HepG2 (cell line): ENCODE data around the gene ARHGAP29. TPM values are rescaled to one million over a fixed set of nuclear protein-coding genes. Genes with fewer than 3 reads are reported as not detected.

Experiments
- ATAC-seq: fragments of 200-7000 bp; cut with Tn5 transposase; 3 replicates; pipeline ENCODE4 v1.9.1; 2020; ENCODE audit warnings: mild to moderate bottlenecking, moderate library complexity
- BruUV-seq: library from RNA; stranded (reverse); fragments of 400-500 nt; replicated peaks from 2 replicates; lab custom pipeline; 2021; lab: Mats Ljungman, UMichigan
- CTCF ChIA-PET: fragments of 300-600 bp; formaldehyde crosslinking; extraction: SDS; loops from one replicate; lab custom pipeline; 2021; ENCODE audit warnings: low total read pairs, inconsistent platforms, low intra/inter-chr PET ratio; lab: Yijun Ruan, JAX
- POLR2A ChIA-PET: fragments of 350-600 bp; sonication (Branson Sonifier 250); formaldehyde crosslinking; loops from one replicate; lab custom pipeline; 2020; ENCODE audit warnings: antibody characterized with exemption, inconsistent platforms; lab: Yijun Ruan, JAX
- DNase-seq: peaks from one replicate; pipeline ENCODE4 v3.0.0-alpha.2; 2015; ENCODE audit warnings: low spot score
- FAIRE-seq: peaks from 3 replicates; lab custom pipeline; 2011; peaks lifted over from hg19 to GRCh38; lab: Jason Lieb, UNC
- H2AFZ ChIP-seq: one replicate; pipeline ENCODE4 v1.6.1; 2011; ENCODE audit warnings: low read length, inconsistent platforms
- H3K27ac ChIP-seq: fragments of 300-600 bp; 3 replicates; pipeline ENCODE4 v1.8.0; 2011; ENCODE audit warnings: mixed run types, mild to moderate bottlenecking, mixed read lengths, low read length, inconsistent platforms; ENCODE audit not compliant: insufficient read depth; ENCODE audit errors: extremely low read length
- H3K27me3 ChIP-seq, 2 experiments: fragments of 200-600 bp in 1 of 2; 2 replicates in 1 of 2; 3 replicates in 1 of 2; pipeline versions ENCODE4 v1.6.0 to v1.8.0; 2011; ENCODE audit warnings: low read length in 2 of 2, mild to moderate bottlenecking in 2 of 2, moderate library complexity in 2 of 2, inconsistent platforms in 1 of 2; ENCODE audit not compliant: insufficient read depth in 2 of 2, control insufficient read depth in 1 of 2
- H3K36me3 ChIP-seq, 2 experiments: fragments of 200-600 bp in 1 of 2; replicated peaks in 1 of 2; 2 replicates in 1 of 2; 3 replicates in 1 of 2; pipeline versions ENCODE4 v1.5.1 to v1.8.0; 2011; ENCODE audit warnings: low read length in 2 of 2, inconsistent platforms in 1 of 2; ENCODE audit not compliant: insufficient read depth in 2 of 2, control insufficient read depth in 1 of 2
- H3K4me1 ChIP-seq: 2 replicates; pipeline ENCODE4 v1.5.1; 2012; ENCODE audit warnings: low read length, inconsistent platforms; ENCODE audit not compliant: insufficient read depth
- H3K4me2 ChIP-seq: 2 replicates; pipeline ENCODE4 v1.6.0; 2011; ENCODE audit warnings: low read depth, low read length, inconsistent platforms
- H3K4me3 ChIP-seq, 3 experiments: fragments of 200-600 bp in 1 of 3; sonication (generic), shearing (Covaris generic) in 1 of 3; replicated peaks in 1 of 3; 2 replicates each; pipeline ENCODE4 v1.5.1; 2011 to 2016; ENCODE audit warnings: low read length in 3 of 3, inconsistent platforms in 2 of 3, low read depth in 2 of 3, mild to moderate bottlenecking in 2 of 3, control low read depth in 1 of 3, mixed read lengths in 1 of 3; ENCODE audit not compliant: insufficient read depth in 1 of 3
- H3K79me2 ChIP-seq: one replicate; pipeline ENCODE4 v1.6.1; 2011; ENCODE audit warnings: low read length, inconsistent platforms; ENCODE audit not compliant: insufficient read depth
- H3K9ac ChIP-seq: 2 replicates; pipeline ENCODE4 v1.6.0; 2011; ENCODE audit warnings: mild to moderate bottlenecking, low read depth, low read length, inconsistent platforms; ENCODE audit not compliant: insufficient read depth
- H3K9me3 ChIP-seq: 2 replicates; pipeline ENCODE4 v1.5.1; 2012; ENCODE audit warnings: mild to moderate bottlenecking, low read length
- H4K20me1 ChIP-seq: 2 replicates; pipeline ENCODE4 v1.6.0; 2011; ENCODE audit warnings: inconsistent platforms, mild to moderate bottlenecking, low read length, moderate library complexity; ENCODE audit not compliant: insufficient read depth
- BCL3 ChIP-seq: sonication (generic); formaldehyde crosslinking; IDR thresholded peaks from 2 replicates; pipeline ENCODE4 v1.5.1; 2020; ENCODE audit warnings: mild to moderate bottlenecking, missing genetic modification reagents, moderate library complexity
- BHLHE40 ChIP-seq: IDR thresholded peaks from 2 replicates; pipeline ENCODE4 v1.6.1; 2011; ENCODE audit warnings: low read length, improper control_type of control experiment
- DNMT1 ChIP-seq: sonication (generic); formaldehyde crosslinking; IDR thresholded peaks from 2 replicates; pipeline ENCODE4 v1.5.1; 2020; ENCODE audit warnings: mild to moderate bottlenecking, missing genetic modification reagents
- ESRRA ChIP-seq: sonication (generic); formaldehyde crosslinking; IDR thresholded peaks from 2 replicates; pipeline ENCODE4 v1.5.1; 2020; ENCODE audit warnings: mild to moderate bottlenecking, low read depth, missing genetic modification reagents
- LRRFIP1 ChIP-seq: sonication (generic); formaldehyde crosslinking; conservative IDR thresholded peaks from 2 replicates; pipeline ENCODE4 v1.4.0; 2020; ENCODE audit warnings: missing genetic modification reagents
- PHB2 ChIP-seq: fragments of 450-650 bp; IDR thresholded peaks from 2 replicates; pipeline ENCODE4 v1.6.1; 2018; ENCODE audit not compliant: partially characterized antibody
- RELA ChIP-seq: sonication (generic); formaldehyde crosslinking; IDR thresholded peaks from 2 replicates; pipeline ENCODE4 v1.4.0; 2020; ENCODE audit warnings: missing genetic modification reagents
- SRF ChIP-seq: IDR thresholded peaks from 2 replicates; pipeline ENCODE4 v1.6.1; 2011; ENCODE audit warnings: mild to moderate bottlenecking, low read depth, low read length, moderate library complexity
- ZBTB4 ChIP-seq: sonication (generic); formaldehyde crosslinking; IDR thresholded peaks from 2 replicates; pipeline ENCODE4 v1.4.0; 2020; ENCODE audit warnings: missing genetic modification reagents, mild to moderate bottlenecking, borderline replicate concordance
- ZKSCAN5 ChIP-seq: sonication (generic); formaldehyde crosslinking; IDR thresholded peaks from 2 replicates; pipeline ENCODE4 v1.5.1; 2020; ENCODE audit warnings: mild to moderate bottlenecking, missing genetic modification reagents
- ZNF101 ChIP-seq: sonication (generic); formaldehyde crosslinking; IDR thresholded peaks from 2 replicates; pipeline ENCODE4 v1.4.0; 2020; ENCODE audit warnings: mild to moderate bottlenecking, low read depth, missing genetic modification reagents, borderline replicate concordance
- ZNF34 ChIP-seq: sonication (generic); formaldehyde crosslinking; IDR thresholded peaks from 2 replicates; pipeline ENCODE4 v1.4.0; 2020; ENCODE audit warnings: mild to moderate bottlenecking, missing genetic modification reagents, borderline replicate concordance
- ZNF770 ChIP-seq: sonication (generic); formaldehyde crosslinking; IDR thresholded peaks from 2 replicates; pipeline ENCODE4 v1.5.0; 2020; ENCODE audit warnings: mild to moderate bottlenecking, missing genetic modification reagents
- in situ Hi-C: cut with HindIII; loops from 2 replicates; pipeline ENCODE4 v1.10.0; 2017; ENCODE audit warnings: low pct_unique_long_range_greater_than_20kb; ENCODE audit not compliant: extremely low pct_ligation_motif_present
- intact Hi-C: fragments of 100-400 bp; cut with micrococcal nuclease; formaldehyde crosslinking; loops from one replicate; pipeline ENCODE4 v1.10.0; 2022; ENCODE audit not compliant: unreplicated experiment
- polyA plus RNA-seq, 8 experiments: library from polyadenylated mRNA; depleted of rRNA in 3 of 8; stranded (reverse) in 7 of 8; unstranded in 1 of 8; fragments of >200 nt; fragmentation: Illumina TruSeq in 4 of 8; extraction: Trizol in 4 of 8; gene quantifications; 2 replicates each; pipeline versions ENCODE4 v1.2.1 to v1.2.3, GENCODE V29; 2011 to 2016; ENCODE audit warnings: low read depth in 4 of 8, missing spikeins in 1 of 8, mixed read lengths in 1 of 8; ENCODE audit not compliant: insufficient read depth in 1 of 8
- total RNA-seq, 5 experiments: library from RNA; depleted of rRNA; stranded (reverse); fragments of >200 nt; fragmentation: Illumina TruSeq; extraction: Trizol; gene quantifications; 2 replicates each; pipeline ENCODE4 v1.2.3, GENCODE V29; 2016; ENCODE audit warnings: low read depth in 1 of 5
- TF ChIP-seq, protein P1 (sequence below): sonication (generic); IDR thresholded peaks from 2 replicates; pipeline ENCODE4 v1.6.1; 2016; ENCODE audit warnings: low read depth, borderline replicate concordance

The ARHGAP29 gene
- total and polyA plus RNA-seq, 2 of the 13 experiments (the other 11 are each of a cell fraction or from before 2014, with no cell fraction given), result 12.8 to 18.3 TPM

DNA sequence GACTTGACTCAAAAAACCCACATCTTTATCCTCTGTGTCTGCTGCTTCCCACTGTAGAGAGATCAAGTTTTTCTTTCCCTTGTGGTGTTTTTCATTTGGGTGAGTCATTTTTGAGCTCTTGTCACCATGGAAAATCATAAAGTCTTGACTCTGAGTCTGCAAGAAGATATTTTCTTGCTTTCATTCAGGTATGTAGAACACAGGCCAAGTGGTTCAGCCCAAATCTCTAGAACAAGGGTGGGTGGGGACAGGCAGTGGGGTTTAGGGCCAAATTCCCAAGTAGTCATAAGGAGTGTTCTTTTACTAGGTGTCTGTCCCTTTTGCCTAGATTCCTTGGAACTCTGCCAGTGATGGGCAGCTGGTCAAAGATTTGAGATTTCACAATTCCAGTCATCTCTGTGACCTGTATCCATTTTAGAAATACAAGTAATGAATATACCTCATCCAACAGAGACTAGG is 21.5 kb upstream of the ARHGAP29 start (continued):
- TF ChIP-seq, protein P1, sequence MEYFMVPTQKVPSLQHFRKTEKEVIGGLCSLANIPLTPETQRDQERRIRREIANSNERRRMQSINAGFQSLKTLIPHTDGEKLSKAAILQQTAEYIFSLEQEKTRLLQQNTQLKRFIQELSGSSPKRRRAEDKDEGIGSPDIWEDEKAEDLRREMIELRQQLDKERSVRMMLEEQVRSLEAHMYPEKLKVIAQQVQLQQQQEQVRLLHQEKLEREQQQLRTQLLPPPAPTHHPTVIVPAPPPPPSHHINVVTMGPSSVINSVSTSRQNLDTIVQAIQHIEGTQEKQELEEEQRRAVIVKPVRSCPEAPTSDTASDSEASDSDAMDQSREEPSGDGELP, result peak; percentile 58; the same call in 1 of the 2 replicates
- TF ChIP-seq DNMT1, result no peak
- TF ChIP-seq BHLHE40, result no peak

DNA sequence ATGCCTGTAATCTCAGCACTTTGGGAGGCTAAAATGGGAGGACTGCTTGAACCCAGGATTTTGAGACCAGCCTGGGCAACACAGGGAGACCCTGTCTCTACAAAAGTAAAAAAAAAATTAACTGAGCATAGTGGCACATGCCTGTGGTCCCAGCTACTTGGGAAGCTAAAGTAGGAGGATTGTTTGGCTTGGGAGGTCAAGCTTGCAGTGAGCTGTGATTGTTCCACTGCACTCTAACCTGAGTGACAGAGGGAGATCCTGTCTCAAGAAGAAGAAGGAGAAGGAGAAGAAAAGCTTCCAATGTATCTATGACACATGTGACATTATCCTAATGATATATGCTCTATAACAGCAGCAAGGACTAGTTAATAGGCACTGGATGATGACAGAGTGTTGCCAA is 20.1 kb upstream of the ARHGAP29 start:
- ChIA-PET POLR2A (no interaction called here), CTCF (no interaction called here)
- FAIRE-seq (no peak), ATAC-seq (no peak), DNase-seq (no peak)
- Histone ChIP-seq H3K27me3 (no peaks in the 10 kb centered on the region), H3K4me3 (no peak overlapping the region), H4K20me1 (no peaks in the 10 kb centered on the region), H2AFZ (no peak overlapping the region), H3K27ac (no peak overlapping the region), H3K79me2 (no peaks in the 10 kb centered on the region), H3K9me3 (no peaks in the 10 kb centered on the region), H3K9ac (no peak overlapping the region), H3K4me1 (peaks cover 23% of the 10 kb centered on the region), H3K4me2 (no peak overlapping the region), H3K36me3 (no peaks in the 10 kb centered on the region)
- BruUV-seq, result no TSS peak
- in situ Hi-C loops, result no loop called here
- intact Hi-C loops, result no loop called here
- TF ChIP-seq PHB2 (no peak), ZNF770 (CRISPR knock-in tag) (no peak), ZKSCAN5 (CRISPR knock-in tag) (no peak), ZNF101 (CRISPR knock-in tag) (no peak), LRRFIP1 (CRISPR knock-in tag) (no peak), SRF (no peak), BCL3 (CRISPR knock-in tag) (no peak), RELA (CRISPR knock-in tag) (no peak), ZBTB4 (no peak), ZNF34 (no peak), ESRRA (CRISPR knock-in tag) (no peak)
